Activated CD8-positive, alpha-beta T cell treated with anti-CD3 and anti-CD28 coated beads for 36 hours (primary cell): Measurements from ENCODE around the gene AGBL4. TPM values are rescaled to one million over a fixed set of nuclear protein-coding genes. Genes with fewer than 3 reads are reported as not detected.
A peak's percentile ranks its signal among the peaks of the same experiment; 100 is the strongest.
"Not testable (repeated sequence)": the region's sequence is repeated elsewhere in the genome, so short reads cannot be mapped to it uniquely, and the experiment has no call there.

ENCODE experiments used
- ATAC-seq: fragments of 200-7000 bp; cut with Tn5 transposase; one replicate; pipeline ENCODE4 v1.10.0; 2021; ENCODE audit warnings: mild to moderate bottlenecking, moderate library complexity
- CTCF ChIA-PET: fragments of 350-600 bp; sonication (Branson Sonifier 250); formaldehyde crosslinking; loops from one replicate; lab custom pipeline; 2021; ENCODE audit warnings: antibody characterized with exemption; lab: Charles Lee
- POLR2A ChIA-PET: fragments of 350-600 bp; sonication (Branson Sonifier 250); formaldehyde crosslinking; loops from one replicate; lab custom pipeline; 2021; ENCODE audit warnings: antibody characterized with exemption; lab: Charles Lee
- DNase-seq: peaks from one replicate; pipeline ENCODE4 v3.0.0-alpha.2; 2020
- H3K27ac Mint-ChIP-seq: one replicate; pipeline ENCODE4 v1.8.0; 2021; ENCODE audit warnings: mild to moderate bottlenecking, mixed read lengths
- H3K27me3 Mint-ChIP-seq: one replicate; pipeline ENCODE4 v1.8.0; 2021; ENCODE audit warnings: mixed read lengths
- H3K36me3 Mint-ChIP-seq: one replicate; pipeline ENCODE4 v1.8.0; 2021; ENCODE audit warnings: low read depth, mixed read lengths
- H3K4me1 Mint-ChIP-seq: one replicate; pipeline ENCODE4 v1.8.0; 2021; ENCODE audit warnings: low read depth, mixed read lengths
- H3K4me3 Mint-ChIP-seq: one replicate; pipeline ENCODE4 v1.8.0; 2021; ENCODE audit warnings: mild to moderate bottlenecking, moderate library complexity, mixed read lengths
- H3K9me3 Mint-ChIP-seq: one replicate; pipeline ENCODE4 v1.8.0; 2021; ENCODE audit warnings: mixed read lengths
- intact Hi-C: fragments of 100-400 bp; cut with micrococcal nuclease; formaldehyde crosslinking; loops from one replicate; pipeline ENCODE4 v1.10.0; 2022
- total RNA-seq, 2 experiments: library from RNA; stranded (reverse); gene quantifications; one replicate each; pipeline ENCODE4 v1.2.3, GENCODE V29; 2021
- TF ChIP-seq, protein P1 (sequence below): fragments of 200-600 bp; IDR thresholded peaks from one replicate; pipeline ENCODE4 v1.8.0; 2022; ENCODE audit warnings: antibody characterized with exemption, mild to moderate bottlenecking

Gene AGBL4
- total RNA-seq, 2 experiments from 2014 or later = 0.14 TPM; not detected in 1

DNA sequence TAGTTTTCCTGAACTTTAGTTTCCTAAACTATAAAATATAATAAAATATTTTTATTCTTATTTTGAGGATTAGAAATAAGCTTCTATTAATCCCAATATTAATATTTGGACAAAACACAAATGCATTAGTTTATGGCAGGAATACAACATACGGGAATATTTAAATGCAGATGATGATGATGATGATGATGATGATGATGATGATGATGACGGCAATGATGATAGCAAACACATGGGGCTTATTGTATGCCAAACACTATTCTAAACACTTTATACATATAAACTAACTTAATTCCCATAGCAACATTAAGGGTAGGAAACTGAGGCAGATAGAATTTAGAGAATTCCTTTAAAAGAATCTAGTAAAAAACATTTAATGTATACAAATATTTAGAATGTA is 705.5 kb downstream of the AGBL4 start:
- TF ChIP-seq, protein P1, sequence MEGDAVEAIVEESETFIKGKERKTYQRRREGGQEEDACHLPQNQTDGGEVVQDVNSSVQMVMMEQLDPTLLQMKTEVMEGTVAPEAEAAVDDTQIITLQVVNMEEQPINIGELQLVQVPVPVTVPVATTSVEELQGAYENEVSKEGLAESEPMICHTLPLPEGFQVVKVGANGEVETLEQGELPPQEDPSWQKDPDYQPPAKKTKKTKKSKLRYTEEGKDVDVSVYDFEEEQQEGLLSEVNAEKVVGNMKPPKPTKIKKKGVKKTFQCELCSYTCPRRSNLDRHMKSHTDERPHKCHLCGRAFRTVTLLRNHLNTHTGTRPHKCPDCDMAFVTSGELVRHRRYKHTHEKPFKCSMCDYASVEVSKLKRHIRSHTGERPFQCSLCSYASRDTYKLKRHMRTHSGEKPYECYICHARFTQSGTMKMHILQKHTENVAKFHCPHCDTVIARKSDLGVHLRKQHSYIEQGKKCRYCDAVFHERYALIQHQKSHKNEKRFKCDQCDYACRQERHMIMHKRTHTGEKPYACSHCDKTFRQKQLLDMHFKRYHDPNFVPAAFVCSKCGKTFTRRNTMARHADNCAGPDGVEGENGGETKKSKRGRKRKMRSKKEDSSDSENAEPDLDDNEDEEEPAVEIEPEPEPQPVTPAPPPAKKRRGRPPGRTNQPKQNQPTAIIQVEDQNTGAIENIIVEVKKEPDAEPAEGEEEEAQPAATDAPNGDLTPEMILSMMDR = no peak
- no peaks in the 10 kb centered on the region for H3K4me1 Mint-ChIP-seq
- no peak for DNase-seq
- no peaks in the 10 kb centered on the region for H3K36me3 Mint-ChIP-seq
- ChIA-PET POLR2A (no interaction called here), CTCF (no interaction called here)
- H3K27me3 Mint-ChIP-seq = peaks cover 2% of the 10 kb centered on the region
- H3K9me3 Mint-ChIP-seq = peaks cover 3% of the 10 kb centered on the region
- no peak overlapping the region for H3K27ac Mint-ChIP-seq
- intact Hi-C loops = no loop called here
- no peak overlapping the region for H3K4me3 Mint-ChIP-seq
- ATAC-seq = no peak

DNA sequence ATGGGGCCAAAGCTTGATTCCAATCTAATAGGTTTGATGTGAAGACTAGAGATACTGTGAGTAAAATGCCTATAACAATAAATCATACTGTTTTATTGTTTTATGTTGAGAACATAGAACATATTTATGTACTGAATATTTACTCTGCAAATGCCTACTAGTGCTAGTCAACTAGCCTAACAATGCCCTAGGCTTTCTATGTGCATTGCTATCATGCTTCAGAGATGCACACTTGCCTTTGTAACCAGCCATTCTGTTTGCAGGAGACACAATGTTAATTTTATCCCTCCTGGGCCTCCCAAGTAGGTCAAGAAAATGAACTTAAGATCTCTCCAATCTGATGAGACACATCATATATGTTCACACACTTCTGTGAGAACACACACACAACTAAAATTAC is 716.3 kb downstream of the AGBL4 start:
- intact Hi-C loops = no loop called here
- Mint-ChIP-seq H3K4me1 (peaks cover 3% of the 10 kb centered on the region), H3K4me3 (no peak overlapping the region), H3K36me3 (no peaks in the 10 kb centered on the region), H3K9me3 (peaks cover 3% of the 10 kb centered on the region), H3K27me3 (peaks cover 2% of the 10 kb centered on the region), H3K27ac (no peak overlapping the region)
- ATAC-seq (no peak), DNase-seq (no peak)
- TF ChIP-seq, protein P1 = no peak
- CTCF ChIA-PET = no interaction called here
- POLR2A ChIA-PET = no interaction called here

GRCh38 chr1:49306507-49307070 is 717.2 kb downstream of the AGBL4 start:
- H3K4me3 Mint-ChIP-seq = no peak overlapping the region
- DNase-seq (no peak), ATAC-seq (peak; percentile 60)
- H3K36me3 Mint-ChIP-seq = no peaks in the 10 kb centered on the region
- H3K9me3 Mint-ChIP-seq = peaks cover 3% of the 10 kb centered on the region
- no peak overlapping the region for H3K27ac Mint-ChIP-seq
- POLR2A ChIA-PET = no interaction called here
- H3K27me3 Mint-ChIP-seq = peaks cover 2% of the 10 kb centered on the region
- CTCF ChIA-PET = no interaction called here
- TF ChIP-seq, protein P1 = no peak
- peaks cover 3% of the 10 kb centered on the region for H3K4me1 Mint-ChIP-seq
- intact Hi-C loops = no loop called here

DNA sequence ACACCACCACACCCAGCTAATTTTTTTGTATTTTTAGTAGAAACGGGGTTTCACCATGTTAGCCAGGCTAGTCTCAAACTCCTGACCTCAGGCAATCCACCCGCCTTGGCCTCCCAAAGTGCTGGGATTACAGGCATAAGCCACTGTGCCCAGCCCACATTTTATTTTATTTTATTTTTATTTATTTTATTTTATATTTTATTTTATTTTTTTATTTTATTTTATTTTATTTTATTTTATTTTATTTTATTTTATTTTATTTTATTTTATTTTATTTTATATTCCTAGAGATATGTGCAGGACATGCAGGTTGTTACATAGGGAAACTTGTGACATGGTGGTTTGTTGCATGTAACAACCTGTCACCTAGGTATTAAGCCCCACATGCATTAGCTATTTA is 721.4 kb downstream of the AGBL4 start:
- H3K9me3 Mint-ChIP-seq, H3K27ac Mint-ChIP-seq, CTCF ChIA-PET, intact Hi-C loops, POLR2A ChIA-PET, H3K27me3 Mint-ChIP-seq, ATAC-seq, H3K4me1 Mint-ChIP-seq, H3K4me3 Mint-ChIP-seq, H3K36me3 Mint-ChIP-seq, DNase-seq: not testable (repeated sequence)

GRCh38 chr1:49298304-49298703 is 725.5 kb downstream of the AGBL4 start:
- no peak for ATAC-seq
- TF ChIP-seq, protein P1 = no peak
- Mint-ChIP-seq H3K27me3 (no peaks in the 10 kb centered on the region), H3K4me1 (no peaks in the 10 kb centered on the region), H3K9me3 (peaks cover 1% of the 10 kb centered on the region), H3K36me3 (no peaks in the 10 kb centered on the region), H3K27ac (no peak overlapping the region), H3K4me3 (no peak overlapping the region)
- no peak for DNase-seq
- ChIA-PET CTCF (interaction anchor here (0.6 kb wide), 1 partner anchor 1765 kb away, joined by 3 read pairs; no protein-coding TSS in a partner anchor), POLR2A (no interaction called here)
- intact Hi-C loops = no loop called here
